Heart left ventricle (tissue), 13 donors: ENCODE results near the gene B4GALT1.

ENCODE experiments used
- CTCF ChIP-seq, 12 donors: fragments of 200-600 bp; sonication (generic) in 4 of 12; IDR thresholded peaks; one replicate each; pipeline versions ENCODE4 v1.5.0 to v1.8.0; 2018 to 2022; ENCODE audit warnings: antibody characterized with exemption in 12 of 12, mild to moderate bottlenecking in 5 of 12
- POLR2A ChIP-seq, 2 donors: fragments of 450-650 bp; IDR thresholded peaks; one replicate each; pipeline ENCODE4 v1.6.1; 2017; ENCODE audit warnings: antibody characterized with exemption in 2 of 2, mild to moderate bottlenecking in 2 of 2, moderate library complexity in 2 of 2
- donor health status: ischemic (EF 13 %, LVEDD 7.1; RV severe dilation, severe dysfunction).
- donor health status: DM: no; HTN: yes; CAD: no.
- donor health status: DM: no; HTN: no; CAD: no.
- donor health status: ischemic (EF 25% LVEDD 6.9; RV normal size, moderate dysfunction).
- donor health status: ischemic (EF 25% LVEDD 5.7; RV mildly dilated, moderate dysfunction).
- donor health status: ischemic (EF 35%, LVEDD 5.7; RV mildly dilated, moderate dysfunction).
- donor health status: nonischemic (EF 11% LVEDD 7.7; RV severe dilation, severe dysfunction).
- donor health status: DM: yes; HTN: yes; CAD: no.
- donor health status: PGD.
- donor health status: ischemic (EF 29% LVEDD 5.4; RV normal size, mild dysfunction).
- donor health status: nonischemic (EF 23%, LVEDD 6.1; RV moderate dilation, normal function).

GRCh38 chr9:33124046-33124445, 43.1 kb downstream of the B4GALT1 start:
- TF ChIP-seq CTCF (IDR thresholded peaks at IDR 0.05) (no peak), POLR2A (IDR thresholded peaks at IDR 0.05) (no peak)
